Measurements from ENCODE around the gene SOCS7.

Gene SOCS7

DNA sequence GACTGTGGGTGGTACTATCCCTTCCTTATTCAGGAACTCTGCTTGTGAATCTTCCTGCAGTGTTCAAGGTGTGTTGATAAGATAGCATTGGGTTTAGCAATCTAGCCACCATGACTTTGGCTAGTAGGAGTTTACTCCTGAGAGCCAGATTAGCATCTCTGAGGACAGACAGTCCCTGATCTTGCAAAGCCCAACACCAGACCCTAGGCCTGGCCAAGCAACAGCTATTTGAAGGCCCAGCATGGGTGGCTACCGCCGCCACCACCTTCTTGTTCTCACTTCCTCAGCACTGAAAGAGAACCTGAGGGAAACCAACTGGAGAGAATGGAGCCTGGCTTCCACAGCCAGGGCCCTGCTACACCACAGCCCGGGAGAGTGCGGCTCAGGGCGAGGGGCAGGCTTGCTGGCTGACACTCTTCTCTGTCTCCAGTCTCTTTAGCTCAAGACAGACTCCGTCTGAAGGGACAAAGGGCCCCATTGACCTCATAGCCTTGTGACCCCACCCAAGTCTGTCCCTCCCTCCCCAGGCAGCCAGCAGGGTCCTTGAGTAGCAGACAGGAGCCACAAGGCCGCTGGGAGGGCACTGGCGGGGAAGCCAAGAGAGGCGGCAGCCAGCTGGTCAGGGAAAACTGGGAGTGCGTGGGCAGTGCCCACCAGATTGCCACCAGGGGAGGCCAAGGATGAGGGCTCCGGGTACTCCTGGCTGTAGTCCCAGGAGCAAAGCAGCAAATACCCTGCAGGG lies 65.7 kb downstream of the SOCS7 start:
- Histone ChIP-seq H2AK5ac (ENCODE audit: low read length, severe bottlenecking) (no peak overlapping the region), H3K27me3 (ENCODE audit: control insufficient read depth in 1 of 2, insufficient read depth in 1 of 2, low read length in 2 of 2) (peaks cover 43 to 66% of the 10 kb centered on the region in 2 experiments), H3K36me3 (ENCODE audit: control insufficient read depth in 1 of 2, insufficient read depth in 2 of 2, low read depth in 1 of 2, low read length in 2 of 2) (no peaks in the 10 kb centered on the region), H4K8ac (ENCODE audit: low read length) (no peak overlapping the region), H3K27ac (ENCODE audit: low read length, poor library complexity, severe bottlenecking) (no peak overlapping the region), H3K79me1 (replicated peaks; ENCODE audit: low read length, poor library complexity, severe bottlenecking) (no peaks in the 10 kb centered on the region), H3K9me3 (ENCODE audit: control insufficient read depth, low read length) (no peaks in the 10 kb centered on the region), H2AFZ (ENCODE audit: low read depth, low read length) (no peak overlapping the region), H3K4me2 (ENCODE audit: low read length, poor library complexity, severe bottlenecking) (no peak overlapping the region), H2BK5ac (ENCODE audit: low read depth, low read length, poor library complexity, severe bottlenecking) (no peak overlapping the region), H2BK120ac (ENCODE audit: low read depth, low read length) (no peak overlapping the region), H3K18ac (ENCODE audit: low read depth in 1 of 2, low read length in 2 of 2) (no peak overlapping the region), H3K9ac (ENCODE audit: low read length) (no peak overlapping the region), H3K14ac (ENCODE audit: low read length in 2 of 2) (no peak overlapping the region), H4K91ac (ENCODE audit: low read length) (no peak overlapping the region), H2BK15ac (ENCODE audit: low read depth, poor library complexity, severe bottlenecking) (no peak overlapping the region), H2BK12ac (ENCODE audit: low read length in 2 of 2) (no peak overlapping the region), H3K4ac (ENCODE audit: low read depth in 1 of 2, low read length in 2 of 2) (no peak overlapping the region), H3K23ac (ENCODE audit: low read length in 2 of 2) (no peak overlapping the region), H3K4me1 (ENCODE audit: control insufficient read depth, insufficient read depth, low read depth, low read length) (peaks cover 28% of the 10 kb centered on the region), H3K4me3 (ENCODE audit: insufficient read depth in 1 of 2, low read depth in 1 of 2, low read length in 2 of 2) (no peak overlapping the region)
- no peak for DNase-seq
- WGBS = 74% methylated on average over 11 of the region's 11 CpGs

DNA sequence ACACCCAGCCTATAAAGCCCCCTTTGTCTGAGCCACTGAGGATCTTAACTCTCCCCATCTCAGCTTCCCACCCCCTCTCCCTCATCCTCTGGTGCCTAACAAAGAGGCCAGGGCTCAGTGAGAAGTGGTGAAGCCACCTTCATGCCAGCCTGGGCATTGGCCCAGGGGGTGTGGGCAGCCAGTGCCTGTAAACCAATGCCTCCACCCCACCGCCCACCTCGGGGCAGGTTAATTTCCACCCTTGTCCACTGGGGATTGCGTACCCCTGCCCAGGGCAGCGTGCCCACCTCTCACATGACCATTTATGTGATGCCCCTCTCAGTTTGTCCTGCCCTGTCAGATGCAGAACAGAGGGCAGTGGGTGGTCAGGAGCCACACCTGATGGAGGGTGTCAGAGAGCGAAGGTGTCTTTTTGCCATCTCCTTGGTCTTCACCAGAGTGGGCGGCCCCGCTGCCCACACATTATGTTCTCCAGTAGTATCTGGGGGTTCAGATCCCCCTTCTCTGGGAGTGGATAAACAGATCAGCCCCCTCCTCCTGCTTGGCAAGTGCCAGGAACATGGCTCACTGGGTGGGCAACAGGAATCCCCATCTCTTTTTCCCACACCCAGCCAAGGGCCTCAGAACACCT lies 66.5 kb downstream of the SOCS7 start:
- no peaks in the 10 kb centered on the region for H3K36me3 ChIP-seq (ENCODE audit: control insufficient read depth in 1 of 2, insufficient read depth in 2 of 2, low read depth in 1 of 2, low read length in 2 of 2)
- H3K9me3 ChIP-seq (ENCODE audit: control insufficient read depth, low read length) = no peaks in the 10 kb centered on the region
- no peak overlapping the region for H3K18ac ChIP-seq (ENCODE audit: low read depth in 1 of 2, low read length in 2 of 2)
- H3K4me1 ChIP-seq (ENCODE audit: control insufficient read depth, insufficient read depth, low read depth, low read length) = peaks cover 28% of the 10 kb centered on the region
- no peak overlapping the region for H2BK120ac ChIP-seq (ENCODE audit: low read depth, low read length)
- no peak overlapping the region for H3K23ac ChIP-seq (ENCODE audit: low read length in 2 of 2)
- H3K4ac ChIP-seq (ENCODE audit: low read depth in 1 of 2, low read length in 2 of 2) = no peak overlapping the region
- H3K4me3 ChIP-seq (ENCODE audit: insufficient read depth in 1 of 2, low read depth in 1 of 2, low read length in 2 of 2) = no peak overlapping the region
- no peak overlapping the region for H4K91ac ChIP-seq (ENCODE audit: low read length)
- no peak overlapping the region for H2AK5ac ChIP-seq (ENCODE audit: low read length, severe bottlenecking)
- H2AFZ ChIP-seq (ENCODE audit: low read depth, low read length) = no peak overlapping the region
- DNase-seq = no peak
- 92% methylated on average over 7 of the region's 7 CpGs for WGBS
- no peak overlapping the region for H3K9ac ChIP-seq (ENCODE audit: low read length)
- peaks cover 43 to 67% of the 10 kb centered on the region in 2 experiments for H3K27me3 ChIP-seq (ENCODE audit: control insufficient read depth in 1 of 2, insufficient read depth in 1 of 2, low read length in 2 of 2)
- peak overlapping the region in 1 of 2 experiments; percentile 18 for H3K14ac ChIP-seq (ENCODE audit: low read length in 2 of 2)
- no peak overlapping the region for H2BK5ac ChIP-seq (ENCODE audit: low read depth, low read length, poor library complexity, severe bottlenecking)
- no peak overlapping the region for H2BK12ac ChIP-seq (ENCODE audit: low read length in 2 of 2)
- H3K4me2 ChIP-seq (ENCODE audit: low read length, poor library complexity, severe bottlenecking) = no peak overlapping the region
- no peak overlapping the region for H4K8ac ChIP-seq (ENCODE audit: low read length)
- H3K27ac ChIP-seq (ENCODE audit: low read length, poor library complexity, severe bottlenecking) = no peak overlapping the region
- H3K79me1 ChIP-seq (replicated peaks; ENCODE audit: low read length, poor library complexity, severe bottlenecking) = no peaks in the 10 kb centered on the region
- H2BK15ac ChIP-seq (ENCODE audit: low read depth, poor library complexity, severe bottlenecking) = no peak overlapping the region

DNA sequence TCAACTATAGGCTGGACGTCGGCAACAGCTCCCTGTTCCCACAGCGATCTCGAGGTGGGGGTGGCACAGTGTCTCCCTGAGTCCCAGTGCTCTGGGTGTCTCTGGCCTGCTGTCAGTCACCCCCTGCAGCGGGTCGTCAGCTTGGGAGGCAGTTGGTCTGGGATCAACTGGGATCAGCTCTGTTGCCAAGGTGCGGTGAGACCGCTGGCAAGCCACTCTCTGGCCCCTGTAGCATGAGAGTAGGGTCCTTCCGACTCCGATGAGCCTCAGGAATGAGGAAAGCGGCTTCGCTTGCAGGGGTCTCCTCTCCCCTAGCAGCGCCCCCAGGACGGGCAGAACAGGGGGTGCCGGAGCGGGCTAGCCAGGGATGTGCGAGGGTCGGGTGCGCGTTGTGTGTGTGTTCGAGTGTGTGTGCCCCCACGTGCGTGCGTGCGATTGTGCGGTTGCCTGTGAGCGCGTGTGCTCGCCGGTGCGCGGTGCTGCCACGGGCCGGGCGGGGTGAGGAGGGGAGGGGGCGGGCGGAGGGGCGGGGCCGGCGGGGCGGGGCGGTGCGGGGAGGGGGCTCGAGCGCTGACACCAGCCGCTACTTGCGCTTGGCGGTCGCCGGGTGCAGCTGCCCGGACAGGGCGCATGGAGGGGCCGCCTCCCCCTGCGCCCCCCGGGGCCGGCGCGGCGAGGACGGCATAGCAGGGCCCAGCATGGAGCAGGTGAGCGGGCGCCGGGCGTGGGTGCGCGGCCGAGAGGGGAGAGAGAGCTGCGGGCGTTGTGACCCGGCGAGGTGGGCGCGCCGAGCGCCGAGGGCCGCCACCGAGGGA lies 67.3 kb downstream of the SOCS7 start:
- H3K23ac ChIP-seq (ENCODE audit: low read length in 2 of 2) = no peak overlapping the region
- H3K18ac ChIP-seq (ENCODE audit: low read depth in 1 of 2, low read length in 2 of 2) = no peak overlapping the region
- H2AK5ac ChIP-seq (ENCODE audit: low read length, severe bottlenecking) = no peak overlapping the region
- no peak overlapping the region for H3K4ac ChIP-seq (ENCODE audit: low read depth in 1 of 2, low read length in 2 of 2)
- H3K4me2 ChIP-seq (ENCODE audit: low read length, poor library complexity, severe bottlenecking) = peak overlapping the region; percentile 84
- no peak overlapping the region for H2BK120ac ChIP-seq (ENCODE audit: low read depth, low read length)
- no peak overlapping the region for H4K8ac ChIP-seq (ENCODE audit: low read length)
- peak overlapping the region in 1 of 2 experiments; percentile 3 for H2BK12ac ChIP-seq (ENCODE audit: low read length in 2 of 2)
- H2AFZ ChIP-seq (ENCODE audit: low read depth, low read length) = no peak overlapping the region
- H3K79me1 ChIP-seq (replicated peaks; ENCODE audit: low read length, poor library complexity, severe bottlenecking) = no peaks in the 10 kb centered on the region
- peak overlapping the region; percentile 68 for H2BK15ac ChIP-seq (ENCODE audit: low read depth, poor library complexity, severe bottlenecking)
- no peak overlapping the region for H3K27ac ChIP-seq (ENCODE audit: low read length, poor library complexity, severe bottlenecking)
- no peaks in the 10 kb centered on the region for H3K36me3 ChIP-seq (ENCODE audit: control insufficient read depth in 1 of 2, insufficient read depth in 2 of 2, low read depth in 1 of 2, low read length in 2 of 2)
- H3K9ac ChIP-seq (ENCODE audit: low read length) = no peak overlapping the region
- H2BK5ac ChIP-seq (ENCODE audit: low read depth, low read length, poor library complexity, severe bottlenecking) = no peak overlapping the region
- peak; percentile 21 for DNase-seq
- H3K14ac ChIP-seq (ENCODE audit: low read length in 2 of 2) = no peak overlapping the region
- peaks cover 43 to 65% of the 10 kb centered on the region in 2 experiments for H3K27me3 ChIP-seq (ENCODE audit: control insufficient read depth in 1 of 2, insufficient read depth in 1 of 2, low read length in 2 of 2)
- H3K9me3 ChIP-seq (ENCODE audit: control insufficient read depth, low read length) = no peaks in the 10 kb centered on the region
- WGBS = 9% methylated on average over 18 of the region's 78 CpGs
- peak overlapping the region; percentile 31 to 56 for H3K4me3 ChIP-seq (ENCODE audit: insufficient read depth in 1 of 2, low read depth in 1 of 2, low read length in 2 of 2)
- H3K4me1 ChIP-seq (ENCODE audit: control insufficient read depth, insufficient read depth, low read depth, low read length) = peaks cover 28% of the 10 kb centered on the region
- no peak overlapping the region for H4K91ac ChIP-seq (ENCODE audit: low read length)

DNA sequence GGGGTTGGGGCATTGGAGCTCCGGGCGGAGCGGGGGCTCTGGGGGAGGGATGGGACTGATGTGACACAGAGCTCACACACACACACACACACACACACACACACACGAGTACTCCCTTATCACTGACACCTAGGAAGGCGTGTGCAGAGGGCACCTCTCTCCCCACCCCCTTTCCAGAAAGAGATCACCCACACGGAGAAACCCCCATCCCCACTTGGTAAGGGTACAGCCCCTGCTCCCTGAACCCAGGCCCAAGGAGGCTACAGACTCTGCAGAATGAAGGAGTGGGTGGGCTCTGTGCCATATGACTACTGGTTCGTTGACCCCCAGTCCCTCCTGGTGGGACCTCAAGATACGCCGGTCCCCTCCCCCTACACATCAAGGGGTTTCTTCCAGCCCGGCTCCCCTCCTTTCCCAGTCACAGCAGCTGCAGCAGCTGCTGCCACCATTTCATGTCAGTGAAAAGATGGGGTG lies 67.9 kb downstream of the SOCS7 start:
- peak overlapping the region in 1 of 2 experiments; percentile 18 for H3K4me3 ChIP-seq (ENCODE audit: insufficient read depth in 1 of 2, low read depth in 1 of 2, low read length in 2 of 2)
- H3K18ac ChIP-seq (ENCODE audit: low read depth in 1 of 2, low read length in 2 of 2) = no peak overlapping the region
- no peak overlapping the region for H4K91ac ChIP-seq (ENCODE audit: low read length)
- H3K14ac ChIP-seq (ENCODE audit: low read length in 2 of 2) = no peak overlapping the region
- H2AK5ac ChIP-seq (ENCODE audit: low read length, severe bottlenecking) = no peak overlapping the region
- no peak for DNase-seq
- no peak overlapping the region for H2AFZ ChIP-seq (ENCODE audit: low read depth, low read length)
- no peak overlapping the region for H3K9ac ChIP-seq (ENCODE audit: low read length)
- H2BK5ac ChIP-seq (ENCODE audit: low read depth, low read length, poor library complexity, severe bottlenecking) = no peak overlapping the region
- no peaks in the 10 kb centered on the region for H3K36me3 ChIP-seq (ENCODE audit: control insufficient read depth in 1 of 2, insufficient read depth in 2 of 2, low read depth in 1 of 2, low read length in 2 of 2)
- no peak overlapping the region for H3K27ac ChIP-seq (ENCODE audit: low read length, poor library complexity, severe bottlenecking)
- no peak overlapping the region for H3K23ac ChIP-seq (ENCODE audit: low read length in 2 of 2)
- H3K4me1 ChIP-seq (ENCODE audit: control insufficient read depth, insufficient read depth, low read depth, low read length) = peaks cover 33% of the 10 kb centered on the region
- H3K4me2 ChIP-seq (ENCODE audit: low read length, poor library complexity, severe bottlenecking) = peak overlapping the region; percentile 84
- H2BK120ac ChIP-seq (ENCODE audit: low read depth, low read length) = no peak overlapping the region
- H3K4ac ChIP-seq (ENCODE audit: low read depth in 1 of 2, low read length in 2 of 2) = no peak overlapping the region
- WGBS = 3% methylated on average over 3 of the region's 10 CpGs
- H3K79me1 ChIP-seq (replicated peaks; ENCODE audit: low read length, poor library complexity, severe bottlenecking) = no peaks in the 10 kb centered on the region
- no peak overlapping the region for H2BK15ac ChIP-seq (ENCODE audit: low read depth, poor library complexity, severe bottlenecking)
- peaks cover 43 to 65% of the 10 kb centered on the region in 2 experiments for H3K27me3 ChIP-seq (ENCODE audit: control insufficient read depth in 1 of 2, insufficient read depth in 1 of 2, low read length in 2 of 2)
- no peak overlapping the region for H2BK12ac ChIP-seq (ENCODE audit: low read length in 2 of 2)
- no peak overlapping the region for H4K8ac ChIP-seq (ENCODE audit: low read length)
- no peaks in the 10 kb centered on the region for H3K9me3 ChIP-seq (ENCODE audit: control insufficient read depth, low read length)
